Calu3 (cell line): Measurements from ENCODE around the gene FAM174C. TPM values are rescaled to one million over a fixed set of nuclear protein-coding genes. Genes with fewer than 3 reads are reported as not detected.

ENCODE experiments used
- BruUV-seq: library from RNA; stranded (reverse); fragments of 400-500 nt; replicated peaks from 2 replicates; lab custom pipeline; 2021; lab: Mats Ljungman, UMichigan
- CTCF ChIA-PET: fragments of 300-600 bp; sonication (Branson Sonifier 250); formaldehyde crosslinking; loops from one replicate; lab custom pipeline; 2022; ENCODE audit warnings: antibody characterized with exemption; lab: Charles Lee
- DNase-seq: peaks from one replicate; pipeline ENCODE4 v3.0.0; 2022
- H3K27ac Mint-ChIP-seq: one replicate; pipeline ENCODE4 v1.8.0; 2022; ENCODE audit warnings: mixed read lengths; ENCODE audit not compliant: unreplicated experiment
- H3K27me3 Mint-ChIP-seq: one replicate; pipeline ENCODE4 v1.8.0; 2022; ENCODE audit warnings: mixed read lengths; ENCODE audit not compliant: unreplicated experiment
- H3K36me3 Mint-ChIP-seq: one replicate; pipeline ENCODE4 v1.8.0; 2022; ENCODE audit warnings: mild to moderate bottlenecking, moderate library complexity, mixed read lengths; ENCODE audit not compliant: insufficient read depth, unreplicated experiment
- H3K4me1 Mint-ChIP-seq: one replicate; pipeline ENCODE4 v1.8.0; 2022; ENCODE audit warnings: mild to moderate bottlenecking, low read depth, mixed read lengths; ENCODE audit not compliant: unreplicated experiment
- H3K4me3 Mint-ChIP-seq: one replicate; pipeline ENCODE4 v1.8.0; 2022; ENCODE audit warnings: mild to moderate bottlenecking, low read depth, moderate library complexity, mixed read lengths; ENCODE audit not compliant: unreplicated experiment
- H3K9me3 Mint-ChIP-seq: one replicate; pipeline ENCODE4 v1.8.0; 2022; ENCODE audit warnings: low read depth, mixed read lengths; ENCODE audit not compliant: unreplicated experiment
- intact Hi-C: fragments of 100-400 bp; cut with micrococcal nuclease; formaldehyde crosslinking; loops from one replicate; pipeline ENCODE4 v1.10.0; 2022; ENCODE audit not compliant: unreplicated experiment
- total RNA-seq: library from RNA; stranded (reverse); gene quantifications from 2 replicates; pipeline ENCODE4 v1.2.3, GENCODE V29; 2022
- TF ChIP-seq, protein P1 (sequence below): fragments of 200-600 bp; IDR thresholded peaks from one replicate; pipeline ENCODE4 v1.8.0; 2022; ENCODE audit warnings: antibody characterized with exemption; ENCODE audit not compliant: unreplicated experiment

Gene FAM174C
- total RNA-seq, 1 experiment from 2014 or later = 34.4 TPM

DNA sequence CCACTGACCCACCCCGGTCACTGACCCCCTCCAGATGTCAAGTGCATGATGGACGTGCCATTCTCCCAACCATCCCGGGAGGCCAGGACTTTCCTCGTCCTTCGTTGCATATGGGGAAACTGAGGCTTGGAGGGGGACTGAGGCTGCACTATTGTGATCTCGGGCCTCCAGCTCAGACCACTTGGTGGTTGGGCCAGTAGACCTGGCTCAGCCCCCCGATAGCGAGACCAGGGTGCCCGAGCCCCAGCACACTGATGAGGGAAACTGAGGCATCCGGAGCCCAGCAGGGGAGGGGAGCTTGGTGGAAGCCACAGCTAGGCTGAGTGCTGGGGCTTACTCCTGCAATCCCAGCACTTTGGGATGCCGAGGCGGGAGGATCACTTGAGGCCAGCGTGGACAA, 20.7 kb downstream of the FAM174C start:
- no TSS peak for BruUV-seq
- TF ChIP-seq, protein P1, sequence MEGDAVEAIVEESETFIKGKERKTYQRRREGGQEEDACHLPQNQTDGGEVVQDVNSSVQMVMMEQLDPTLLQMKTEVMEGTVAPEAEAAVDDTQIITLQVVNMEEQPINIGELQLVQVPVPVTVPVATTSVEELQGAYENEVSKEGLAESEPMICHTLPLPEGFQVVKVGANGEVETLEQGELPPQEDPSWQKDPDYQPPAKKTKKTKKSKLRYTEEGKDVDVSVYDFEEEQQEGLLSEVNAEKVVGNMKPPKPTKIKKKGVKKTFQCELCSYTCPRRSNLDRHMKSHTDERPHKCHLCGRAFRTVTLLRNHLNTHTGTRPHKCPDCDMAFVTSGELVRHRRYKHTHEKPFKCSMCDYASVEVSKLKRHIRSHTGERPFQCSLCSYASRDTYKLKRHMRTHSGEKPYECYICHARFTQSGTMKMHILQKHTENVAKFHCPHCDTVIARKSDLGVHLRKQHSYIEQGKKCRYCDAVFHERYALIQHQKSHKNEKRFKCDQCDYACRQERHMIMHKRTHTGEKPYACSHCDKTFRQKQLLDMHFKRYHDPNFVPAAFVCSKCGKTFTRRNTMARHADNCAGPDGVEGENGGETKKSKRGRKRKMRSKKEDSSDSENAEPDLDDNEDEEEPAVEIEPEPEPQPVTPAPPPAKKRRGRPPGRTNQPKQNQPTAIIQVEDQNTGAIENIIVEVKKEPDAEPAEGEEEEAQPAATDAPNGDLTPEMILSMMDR = no peak
- peaks cover 5% of the 10 kb centered on the region for H3K36me3 Mint-ChIP-seq
- H3K4me3 Mint-ChIP-seq = no peak overlapping the region
- CTCF ChIA-PET = no interaction called here
- no peak for DNase-seq
- peaks cover 14% of the 10 kb centered on the region for H3K27me3 Mint-ChIP-seq
- H3K4me1 Mint-ChIP-seq = peaks cover 8% of the 10 kb centered on the region
- H3K9me3 Mint-ChIP-seq = no peaks in the 10 kb centered on the region
- intact Hi-C loops = no loop called here
- H3K27ac Mint-ChIP-seq = no peak overlapping the region

DNA sequence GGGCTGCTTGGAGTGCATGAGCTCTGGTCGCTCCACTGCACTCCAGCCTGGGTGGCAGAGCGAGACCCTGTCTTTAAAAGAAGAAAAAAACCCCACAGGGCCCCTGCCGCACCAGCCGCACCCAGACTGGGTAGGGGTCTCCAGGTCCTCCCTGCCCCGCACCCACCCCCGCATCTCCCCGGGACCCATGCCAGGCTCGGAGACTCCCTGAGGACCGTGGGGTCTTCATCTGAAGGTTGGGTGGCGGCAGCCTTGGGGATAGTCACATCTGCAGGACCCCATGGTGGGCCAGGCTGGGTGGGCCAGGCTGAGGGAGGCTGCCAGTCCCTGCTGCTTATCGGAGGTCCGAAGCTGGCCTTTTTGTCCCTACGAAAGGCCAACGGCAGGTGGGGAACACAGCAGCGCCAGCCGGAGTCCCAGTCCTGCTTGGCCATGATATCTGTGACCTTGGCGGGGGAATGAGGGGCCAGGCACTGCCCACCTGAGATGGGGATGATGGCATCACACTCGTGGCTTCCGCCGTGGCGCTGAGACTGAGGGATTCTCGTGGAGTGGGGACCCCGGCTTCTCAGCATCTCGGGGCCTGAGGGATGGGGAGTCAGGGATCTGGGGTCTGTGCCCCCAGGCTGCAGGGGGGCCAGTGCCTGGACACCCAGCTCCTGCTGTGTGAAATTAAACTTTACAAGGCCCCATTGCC, 21.4 kb downstream of the FAM174C start:
- Mint-ChIP-seq H3K27me3 (peaks cover 14% of the 10 kb centered on the region), H3K36me3 (peaks cover 5% of the 10 kb centered on the region), H3K4me1 (peaks cover 8% of the 10 kb centered on the region), H3K4me3 (no peak overlapping the region), H3K9me3 (no peaks in the 10 kb centered on the region), H3K27ac (no peak overlapping the region)
- CTCF ChIA-PET = no interaction called here
- TF ChIP-seq, protein P1 = no peak
- intact Hi-C loops = no loop called here
- no peak for DNase-seq
- BruUV-seq = no TSS peak

DNA sequence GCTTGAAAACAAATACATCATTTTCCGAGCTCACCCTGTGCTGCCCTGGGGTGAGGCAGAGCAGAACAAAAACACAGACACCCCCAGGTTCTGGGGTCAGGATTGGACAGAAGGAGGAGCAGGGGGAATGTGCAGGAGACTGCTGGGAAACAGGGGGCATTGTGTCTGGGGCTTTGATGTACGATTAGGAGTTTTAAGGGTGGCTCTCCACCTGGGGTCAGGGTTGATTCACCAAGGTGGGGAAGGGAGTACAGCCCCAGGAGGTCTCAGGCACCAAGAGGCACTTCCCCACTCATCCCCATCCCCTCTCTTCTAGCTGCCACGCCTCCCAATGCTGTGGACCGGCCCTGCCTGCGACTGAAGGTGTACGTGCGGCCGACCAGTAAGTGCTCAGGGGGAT, 22.9 kb downstream of the FAM174C start:
- BruUV-seq = no TSS peak
- no peak overlapping the region for H3K27ac Mint-ChIP-seq
- CTCF ChIA-PET = no interaction called here

DNA sequence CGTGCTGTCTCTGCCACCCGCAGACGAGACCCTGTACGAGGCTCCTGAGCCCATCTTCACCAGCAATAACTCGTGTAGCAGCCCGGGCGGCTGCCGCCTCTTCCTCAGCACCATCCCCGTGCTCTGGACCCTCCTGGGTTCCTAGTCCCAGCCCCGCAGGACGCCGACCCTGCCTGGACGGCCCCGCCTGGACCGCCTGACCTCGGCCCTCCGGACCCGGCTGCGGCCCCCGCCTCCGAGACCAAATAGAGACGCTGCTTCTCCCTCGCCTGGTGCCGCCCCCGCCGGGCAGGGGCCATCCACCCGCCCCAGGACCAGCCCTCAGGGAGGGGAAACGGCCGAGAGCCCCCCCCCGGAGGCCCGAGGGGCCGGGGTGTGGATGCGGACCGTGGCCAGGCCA, 24.5 kb downstream of the FAM174C start:
- H3K4me3 Mint-ChIP-seq = no peak overlapping the region
- TF ChIP-seq, protein P1 = no peak
- no TSS peak for BruUV-seq
- CTCF ChIA-PET = no interaction called here
- no peaks in the 10 kb centered on the region for H3K27me3 Mint-ChIP-seq
- H3K9me3 Mint-ChIP-seq = no peaks in the 10 kb centered on the region
- intact Hi-C loops = no loop called here
- no peaks in the 10 kb centered on the region for H3K4me1 Mint-ChIP-seq
- no peaks in the 10 kb centered on the region for H3K36me3 Mint-ChIP-seq
- H3K27ac Mint-ChIP-seq = no peak overlapping the region
- no peak for DNase-seq

More for the DNA sequence above, 22.9 kb downstream of the FAM174C start:
- Mint-ChIP-seq H3K9me3 (no peaks in the 10 kb centered on the region), H3K36me3 (peaks cover 5% of the 10 kb centered on the region), H3K4me3 (no peak overlapping the region), H3K27me3 (no peaks in the 10 kb centered on the region), H3K4me1 (no peaks in the 10 kb centered on the region)
- intact Hi-C loops = no loop called here
- TF ChIP-seq, protein P1 = no peak
- no peak for DNase-seq
